DND-41 (cell line): ENCODE results near the gene ITGA2B.
"Not testable (repeated sequence)": the region's sequence is repeated elsewhere in the genome, so short reads cannot be mapped to it uniquely, and the experiment has no call there.

Source experiments
- ATAC-seq: fragments of 200-7000 bp; cut with Tn5 transposase; 3 replicates; pipeline ENCODE4 v1.9.1; 2021; ENCODE audit warnings: low read depth; ENCODE audit not compliant: insufficient read depth
- DNase-seq: peaks from one replicate; pipeline ENCODE4 v3.0.0-alpha.2; 2020
- H2AFZ ChIP-seq: 2 replicates; pipeline ENCODE4 v1.6.0; 2012; ENCODE audit warnings: low read depth, low read length
- H3K27ac ChIP-seq: 2 replicates; pipeline ENCODE4 v1.5.1; 2012; ENCODE audit warnings: low read length, inconsistent platforms
- H3K27me3 ChIP-seq: fragments of 200-600 bp; sonication (generic); 2 replicates; pipeline ENCODE4 v1.6.0; 2012; ENCODE audit warnings: low read length, mild to moderate bottlenecking, inconsistent platforms; ENCODE audit not compliant: insufficient read depth, poor library complexity
- H3K36me3 ChIP-seq: 2 replicates; pipeline ENCODE4 v1.5.1; 2012; ENCODE audit warnings: low read length, inconsistent platforms; ENCODE audit not compliant: insufficient read depth
- H3K4me1 ChIP-seq: 2 replicates; pipeline ENCODE4 v1.5.1; 2012; ENCODE audit warnings: mild to moderate bottlenecking, low read length; ENCODE audit not compliant: insufficient read depth
- H3K4me2 ChIP-seq: 2 replicates; pipeline ENCODE4 v1.6.0; 2012; ENCODE audit warnings: mild to moderate bottlenecking, moderate library complexity, low read length, inconsistent platforms; ENCODE audit not compliant: insufficient read depth
- H3K4me3 ChIP-seq, 2 experiments: fragments of 200-600 bp in 1 of 2; shearing (Covaris generic) in 1 of 2; 2 replicates each; pipeline ENCODE4 v1.5.1; 2012 to 2016; ENCODE audit warnings: inconsistent platforms in 2 of 2, low read length in 2 of 2, mild to moderate bottlenecking in 2 of 2, low read depth in 1 of 2, moderate library complexity in 1 of 2
- H3K79me2 ChIP-seq: 2 replicates; pipeline ENCODE4 v1.6.0; 2012; ENCODE audit warnings: low read length, inconsistent platforms; ENCODE audit not compliant: insufficient read depth
- H3K9ac ChIP-seq: 2 replicates; pipeline ENCODE4 v1.6.0; 2012; ENCODE audit warnings: low read depth, mild to moderate bottlenecking, inconsistent platforms, low read length, moderate library complexity
- H3K9me3 ChIP-seq: 2 replicates; pipeline ENCODE4 v1.5.1; 2012; ENCODE audit warnings: low read length, moderate library complexity, mild to moderate bottlenecking, inconsistent platforms; ENCODE audit not compliant: insufficient read depth, severe bottlenecking
- H4K20me1 ChIP-seq: 2 replicates; pipeline ENCODE4 v1.6.0; 2012; ENCODE audit warnings: low read length; ENCODE audit not compliant: insufficient read depth
- CTCF ChIP-seq: IDR thresholded peaks from 2 replicates; pipeline ENCODE4 v1.5.1; 2012; ENCODE audit warnings: borderline replicate concordance, low read length, moderate library complexity, mild to moderate bottlenecking; ENCODE audit not compliant: poor library complexity, severe bottlenecking; ENCODE audit errors: extremely low read depth
- EZH2 ChIP-seq: IDR thresholded peaks from 3 replicates; pipeline ENCODE4 v1.6.1; 2012; ENCODE audit warnings: borderline replicate concordance, low read depth, mild to moderate bottlenecking, moderate library complexity, low read length, inconsistent platforms; ENCODE audit not compliant: severe bottlenecking

The ITGA2B gene

GRCh38 chr17:44349553-44350070, 39.8 kb downstream of the ITGA2B start:
- Histone ChIP-seq H3K4me2 (no peak overlapping the region), H3K27me3 (no peaks in the 10 kb centered on the region), H3K79me2 (peaks cover 11% of the 10 kb centered on the region), H3K4me1 (peaks cover 15% of the 10 kb centered on the region), H3K9ac (no peak overlapping the region), H2AFZ (no peak overlapping the region), H3K9me3 (no peaks in the 10 kb centered on the region), H4K20me1 (peaks cover 13% of the 10 kb centered on the region), H3K36me3 (peaks cover 38% of the 10 kb centered on the region), H3K27ac (no peak overlapping the region), H3K4me3 (no peak overlapping the region)
- no peak for ATAC-seq
- DNase-seq, result no peak
- TF ChIP-seq EZH2, result no peak
- TF ChIP-seq CTCF, result no peak

- peaks cover 11% of the 10 kb centered on the region for H3K79me2 ChIP-seq
- peaks cover 13% of the 10 kb centered on the region for H4K20me1 ChIP-seq
- H3K36me3 ChIP-seq, result peaks cover 38% of the 10 kb centered on the region
- no peak overlapping the region for H3K27ac ChIP-seq
- H3K4me1 ChIP-seq, result peaks cover 21% of the 10 kb centered on the region
- no peak overlapping the region for H2AFZ ChIP-seq
- ATAC-seq, result no peak
- H3K27me3 ChIP-seq, result no peaks in the 10 kb centered on the region
- H3K9ac ChIP-seq, result no peak overlapping the region
- no peak overlapping the region for H3K4me3 ChIP-seq
- no peaks in the 10 kb centered on the region for H3K9me3 ChIP-seq
- no peak overlapping the region for H3K4me2 ChIP-seq
- DNase-seq, result no peak
- TF ChIP-seq EZH2, result no peak
- TF ChIP-seq CTCF, result no peak
Observed at GRCh38 chr17:44348988-44349364, 40.5 kb downstream of the ITGA2B start.

- DNase-seq, result no peak
- no peaks in the 10 kb centered on the region for H3K9me3 ChIP-seq
- no peak overlapping the region for H3K4me3 ChIP-seq
- no peak overlapping the region for H3K4me2 ChIP-seq
- no peaks in the 10 kb centered on the region for H3K27me3 ChIP-seq
- TF ChIP-seq CTCF (no peak), EZH2 (no peak)
- H3K27ac ChIP-seq, result no peak overlapping the region
- peaks cover 38% of the 10 kb centered on the region for H3K36me3 ChIP-seq
- peaks cover 13% of the 10 kb centered on the region for H4K20me1 ChIP-seq
- H3K4me1 ChIP-seq, result peaks cover 21% of the 10 kb centered on the region
- H3K9ac ChIP-seq, result no peak overlapping the region
- peaks cover 11% of the 10 kb centered on the region for H3K79me2 ChIP-seq
- H2AFZ ChIP-seq, result no peak overlapping the region
- ATAC-seq, result no peak
Observed at GRCh38 chr17:44348234-44348987, 41.0 kb downstream of the ITGA2B start.

GRCh38 chr17:44347206-44348055, 42.0 kb downstream of the ITGA2B start:
- not testable (repeated sequence) for DNase-seq, H3K4me2 ChIP-seq, ATAC-seq, H3K27ac ChIP-seq, H2AFZ ChIP-seq, H3K9me3 ChIP-seq, H3K27me3 ChIP-seq, H3K4me3 ChIP-seq, H3K9ac ChIP-seq
- Histone ChIP-seq H3K79me2 (peaks cover 11% of the 10 kb centered on the region), H4K20me1 (peaks cover 13% of the 10 kb centered on the region), H3K4me1 (peaks cover 21% of the 10 kb centered on the region), H3K36me3 (peaks cover 28% of the 10 kb centered on the region)
